Caco-2 (cell line): ENCODE data around the gene BRF1. TPM values are rescaled to one million over a fixed set of nuclear protein-coding genes. Genes with fewer than 3 reads are reported as not detected.

Experiments used
- BruUV-seq: library from RNA; stranded (reverse); fragments of 400-500 nt; replicated peaks from 2 replicates; lab custom pipeline; 2021; lab: Mats Ljungman, UMichigan
- CTCF ChIA-PET: fragments of 300-600 bp; sonication (Branson Sonifier 250); formaldehyde crosslinking; loops from one replicate; lab custom pipeline; 2022; ENCODE audit warnings: antibody characterized with exemption; lab: Charles Lee
- POLR2A ChIA-PET: fragments of 300-600 bp; sonication (Branson Sonifier 250); formaldehyde crosslinking; loops from one replicate; lab custom pipeline; 2022; ENCODE audit warnings: antibody characterized with exemption; lab: Charles Lee
- DNase-seq, 2 experiments: peaks; one replicate each; pipeline versions ENCODE4 v3.0.0 to v3.0.0-alpha.2; 2020 to 2022
- H3K27me3 ChIP-seq: replicated peaks from 2 replicates; pipeline ENCODE4 v1.6.0; 2011; ENCODE audit warnings: low read length; ENCODE audit not compliant: control insufficient read depth, insufficient read depth
- H3K36me3 ChIP-seq: 2 replicates; pipeline ENCODE4 v1.5.1; 2011; ENCODE audit warnings: low read length; ENCODE audit not compliant: control insufficient read depth, insufficient read depth
- H3K4me1 ChIP-seq: fragments of 250-450 bp; sonication (Bioruptor Pico); 2 replicates; pipeline ENCODE4 v1.5.1; 2020; ENCODE audit warnings: mild to moderate bottlenecking
- H3K4me3 ChIP-seq: 2 replicates; pipeline ENCODE4 v1.5.1; 2011; ENCODE audit warnings: low read depth, mild to moderate bottlenecking, control low read depth, low read length
- H3K9me3 ChIP-seq: fragments of 250-450 bp; sonication (Bioruptor Pico); 2 replicates; pipeline ENCODE4 v1.5.1; 2020; ENCODE audit warnings: mild to moderate bottlenecking, moderate library complexity
- H3K27ac Mint-ChIP-seq: one replicate; pipeline ENCODE4 v1.8.0; 2022; ENCODE audit warnings: mixed read lengths; ENCODE audit not compliant: unreplicated experiment
- H3K27me3 Mint-ChIP-seq: one replicate; pipeline ENCODE4 v1.8.0; 2022; ENCODE audit warnings: mixed read lengths; ENCODE audit not compliant: insufficient read depth, unreplicated experiment
- H3K36me3 Mint-ChIP-seq: one replicate; pipeline ENCODE4 v1.8.0; 2022; ENCODE audit warnings: mild to moderate bottlenecking, mixed read lengths; ENCODE audit not compliant: insufficient read depth, unreplicated experiment
- H3K4me1 Mint-ChIP-seq: one replicate; pipeline ENCODE4 v1.8.0; 2022; ENCODE audit warnings: low read depth, mixed read lengths; ENCODE audit not compliant: unreplicated experiment
- H3K4me3 Mint-ChIP-seq: one replicate; pipeline ENCODE4 v1.8.0; 2022; ENCODE audit warnings: mild to moderate bottlenecking, moderate library complexity, mixed read lengths; ENCODE audit not compliant: unreplicated experiment
- H3K9me3 Mint-ChIP-seq: one replicate; pipeline ENCODE4 v1.8.0; 2022; ENCODE audit warnings: mixed read lengths; ENCODE audit not compliant: unreplicated experiment
- CTCF ChIP-seq, 2 experiments: fragments of 200-600 bp in 1 of 2; IDR thresholded peaks; 1 replicate in 1 of 2; 2 replicates in 1 of 2; pipeline versions ENCODE4 v1.5.1 to v1.8.0; 2011 to 2022; ENCODE audit warnings: antibody characterized with exemption in 1 of 2, control low read depth in 1 of 2, inconsistent platforms in 1 of 2, low read depth in 1 of 2, low read length in 1 of 2, mild to moderate bottlenecking in 1 of 2, moderate library complexity in 1 of 2; ENCODE audit not compliant: insufficient read depth in 1 of 2, severe bottlenecking in 1 of 2, unreplicated experiment in 1 of 2
- intact Hi-C: fragments of 100-400 bp; cut with micrococcal nuclease; formaldehyde crosslinking; loops from one replicate; pipeline ENCODE4 v1.10.0; 2022; ENCODE audit not compliant: unreplicated experiment
- total RNA-seq: library from RNA; stranded (reverse); gene quantifications from 2 replicates; pipeline ENCODE4 v1.2.3, GENCODE V29; 2022

The BRF1 gene
- total RNA-seq, 1 experiment from 2014 or later: 43.6 TPM

GRCh38 chr14:105323663-105324062 lies 22.9 kb upstream of the BRF1 start:
- Mint-ChIP-seq H3K4me3 (no peak overlapping the region), H3K4me1 (peaks cover 10% of the 10 kb centered on the region), H3K27me3 (no peaks in the 10 kb centered on the region), H3K27ac (no peak overlapping the region), H3K9me3 (no peaks in the 10 kb centered on the region), H3K36me3 (peaks cover 5% of the 10 kb centered on the region)
- ChIA-PET POLR2A (no interaction called here), CTCF (interaction anchor here (1.0 kb wide), 1 partner anchor 11 kb away, joined by 4 read pairs; no protein-coding TSS in a partner anchor)
- Histone ChIP-seq H3K27me3 (no peaks in the 10 kb centered on the region), H3K4me1 (no peaks in the 10 kb centered on the region), H3K9me3 (no peaks in the 10 kb centered on the region), H3K36me3 (no peaks in the 10 kb centered on the region; the same call in 1 of the 2 replicates), H3K4me3 (no peak overlapping the region)
- intact Hi-C loops: no loop called here
- DNase-seq: no peak
- TF ChIP-seq CTCF (IDR thresholded peaks at IDR 0.05; ENCODE audit: insufficient read depth in 1 of 2, low read depth in 1 of 2, low read length in 1 of 2, severe bottlenecking in 1 of 2, unreplicated experiment in 1 of 2): no peak
- no TSS peak for BruUV-seq

DNA sequence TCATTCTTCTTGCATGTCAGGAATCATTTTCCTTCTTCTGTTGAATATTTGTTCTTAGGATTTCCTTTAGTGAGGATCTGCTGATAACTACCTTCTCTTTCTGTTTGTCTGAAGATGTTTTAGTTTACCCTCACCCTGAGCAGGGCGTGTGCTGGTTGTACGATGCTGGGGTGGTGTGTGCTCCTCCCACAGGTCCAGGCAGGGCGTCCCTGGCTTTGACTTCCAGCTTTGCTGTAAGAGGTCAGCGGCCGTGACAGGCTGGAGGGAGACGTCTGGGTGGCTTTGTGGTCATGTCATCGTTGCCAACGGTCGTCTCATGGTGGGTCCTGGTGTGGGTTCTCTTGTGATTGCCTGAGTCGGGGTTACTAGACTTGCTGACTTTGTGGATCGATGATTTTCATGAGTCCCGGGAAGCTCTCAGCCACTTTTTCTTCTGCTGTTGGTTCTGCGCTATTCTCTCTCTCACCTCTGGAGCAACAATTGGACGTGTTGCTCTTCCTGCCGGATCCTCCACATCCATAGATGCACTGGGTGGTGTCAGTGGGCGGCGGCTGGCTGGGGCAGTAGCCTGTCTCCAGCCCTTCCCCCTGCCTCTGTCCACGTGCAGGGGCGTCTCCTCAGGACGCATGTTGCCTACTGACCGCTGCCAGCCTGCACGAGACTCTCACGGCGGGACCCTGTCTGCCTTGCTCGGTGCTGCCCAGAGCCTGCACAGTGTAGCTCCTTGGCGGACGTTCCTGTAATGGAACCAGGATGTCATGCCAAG lies 22.2 kb upstream of the BRF1 start:
- ChIA-PET POLR2A (no interaction called here), CTCF (interaction anchor here (0.6 to 1.0 kb wide), 3 partner anchors 11 to 167 kb away, joined by 3 to 4 read pairs (median 3); no protein-coding TSS in a partner anchor)
- peaks cover 5% of the 10 kb centered on the region for H3K36me3 Mint-ChIP-seq
- intact Hi-C loops: no loop called here
- no peak overlapping the region for H3K4me3 Mint-ChIP-seq
- no peaks in the 10 kb centered on the region for H3K4me1 ChIP-seq
- H3K9me3 ChIP-seq: no peaks in the 10 kb centered on the region
- peaks cover 10% of the 10 kb centered on the region for H3K4me1 Mint-ChIP-seq
- no peaks in the 10 kb centered on the region for H3K27me3 Mint-ChIP-seq
- no peak for TF ChIP-seq CTCF (IDR thresholded peaks at IDR 0.05; ENCODE audit: insufficient read depth in 1 of 2, low read depth in 1 of 2, low read length in 1 of 2, severe bottlenecking in 1 of 2, unreplicated experiment in 1 of 2)
- no peaks in the 10 kb centered on the region for H3K27me3 ChIP-seq
- no peak overlapping the region for H3K27ac Mint-ChIP-seq
- no peaks in the 10 kb centered on the region; the same call in 1 of the 2 replicates for H3K36me3 ChIP-seq
- DNase-seq: no peak
- no peak overlapping the region for H3K4me3 ChIP-seq
- H3K9me3 Mint-ChIP-seq: no peaks in the 10 kb centered on the region
- BruUV-seq: no TSS peak

GRCh38 chr14:105317546-105317945 lies 16.7 kb upstream of the BRF1 start:
- H3K9me3 ChIP-seq: no peaks in the 10 kb centered on the region
- Mint-ChIP-seq H3K27ac (no peak overlapping the region), H3K9me3 (no peaks in the 10 kb centered on the region), H3K36me3 (peaks cover 8% of the 10 kb centered on the region), H3K4me3 (no peak overlapping the region), H3K27me3 (no peaks in the 10 kb centered on the region), H3K4me1 (peaks cover 1% of the 10 kb centered on the region)
- DNase-seq: no peak
- intact Hi-C loops: no loop called here
- no peaks in the 10 kb centered on the region for H3K27me3 ChIP-seq
- BruUV-seq: no TSS peak
- no peaks in the 10 kb centered on the region; the same call in 1 of the 2 replicates for H3K4me1 ChIP-seq
- H3K36me3 ChIP-seq: no peaks in the 10 kb centered on the region
- H3K4me3 ChIP-seq: no peak overlapping the region
- no peak for TF ChIP-seq CTCF (IDR thresholded peaks at IDR 0.05; ENCODE audit: insufficient read depth in 1 of 2, low read depth in 1 of 2, low read length in 1 of 2, severe bottlenecking in 1 of 2, unreplicated experiment in 1 of 2)
- ChIA-PET CTCF (no interaction called here), POLR2A (no interaction called here)
